Prostate gland (tissue), 2 donors: Measurements from ENCODE around the gene TOMM40L.

Experiments used
- POLR2A ChIP-seq: fragments of 450-650 bp; IDR thresholded peaks from one replicate; pipeline ENCODE4 v1.6.1; 2016; ENCODE audit warnings: antibody characterized with exemption, mild to moderate bottlenecking
- POLR2AphosphoS5 ChIP-seq: sonication (generic); formaldehyde crosslinking; IDR thresholded peaks from one replicate; pipeline ENCODE4 v1.6.1; 2017; ENCODE audit warnings: antibody characterized with exemption
- TF ChIP-seq, protein P1 (sequence below), 4 experiments: fragments of 200-600 bp in 2 of 4; fragments of 450-650 bp in 2 of 4; sonication (generic) in 2 of 4; IDR thresholded peaks; 1 replicate in 3 of 4; 2 replicates in 1 of 4; pipeline ENCODE4 v1.5.1; 2016 to 2019; ENCODE audit warnings: antibody characterized with exemption in 4 of 4, mild to moderate bottlenecking in 2 of 4, moderate library complexity in 2 of 4

DNA sequence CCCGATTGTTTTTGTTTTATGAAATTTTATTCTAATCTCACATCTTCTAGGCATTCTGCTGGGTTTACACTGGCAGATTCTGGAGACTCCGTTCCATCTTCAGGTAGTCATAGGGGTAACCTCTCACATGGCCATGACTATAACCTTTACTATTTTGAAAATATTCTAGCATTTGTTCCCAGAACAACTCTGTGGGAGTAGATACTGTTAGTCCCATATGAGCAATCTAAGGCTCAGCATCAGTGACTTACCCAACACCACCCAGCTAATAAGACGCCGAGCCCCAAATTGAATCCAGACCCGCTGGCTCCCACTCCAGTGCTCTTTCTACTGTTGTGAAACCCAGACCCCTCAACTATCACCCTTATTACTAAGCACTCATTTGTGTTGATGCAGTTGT is 36.8 kb upstream of the TOMM40L start:
- TF ChIP-seq, protein P1, sequence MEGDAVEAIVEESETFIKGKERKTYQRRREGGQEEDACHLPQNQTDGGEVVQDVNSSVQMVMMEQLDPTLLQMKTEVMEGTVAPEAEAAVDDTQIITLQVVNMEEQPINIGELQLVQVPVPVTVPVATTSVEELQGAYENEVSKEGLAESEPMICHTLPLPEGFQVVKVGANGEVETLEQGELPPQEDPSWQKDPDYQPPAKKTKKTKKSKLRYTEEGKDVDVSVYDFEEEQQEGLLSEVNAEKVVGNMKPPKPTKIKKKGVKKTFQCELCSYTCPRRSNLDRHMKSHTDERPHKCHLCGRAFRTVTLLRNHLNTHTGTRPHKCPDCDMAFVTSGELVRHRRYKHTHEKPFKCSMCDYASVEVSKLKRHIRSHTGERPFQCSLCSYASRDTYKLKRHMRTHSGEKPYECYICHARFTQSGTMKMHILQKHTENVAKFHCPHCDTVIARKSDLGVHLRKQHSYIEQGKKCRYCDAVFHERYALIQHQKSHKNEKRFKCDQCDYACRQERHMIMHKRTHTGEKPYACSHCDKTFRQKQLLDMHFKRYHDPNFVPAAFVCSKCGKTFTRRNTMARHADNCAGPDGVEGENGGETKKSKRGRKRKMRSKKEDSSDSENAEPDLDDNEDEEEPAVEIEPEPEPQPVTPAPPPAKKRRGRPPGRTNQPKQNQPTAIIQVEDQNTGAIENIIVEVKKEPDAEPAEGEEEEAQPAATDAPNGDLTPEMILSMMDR (IDR thresholded peaks at IDR 0.05), result no peak
- TF ChIP-seq POLR2A (no peak), POLR2AphosphoS5 (no peak)
